Peyer's patch (tissue), 4 donors: ENCODE measurements around the gene MKI67. TPM values are rescaled to one million over a fixed set of nuclear protein-coding genes. Genes with fewer than 3 reads are reported as not detected.

Experiments used
- DNase-seq, 3 donors: peaks; one replicate each; pipeline ENCODE4 v3.0.0-alpha.2; 2017 to 2019
- H3K27ac ChIP-seq, 4 donors: fragments of 200-600 bp; sonication (generic); one replicate each; pipeline ENCODE4 v1.5.1; 2016 to 2019
- H3K27me3 ChIP-seq, 2 donors: fragments of 200-600 bp; sonication (generic); one replicate each; pipeline ENCODE4 v1.5.1; 2019
- H3K36me3 ChIP-seq, 3 donors: fragments of 200-600 bp; sonication (generic); one replicate each; pipeline ENCODE4 v1.5.1; 2016 to 2019
- H3K4me1 ChIP-seq, 4 donors: fragments of 200-600 bp; sonication (generic); one replicate each; pipeline ENCODE4 v1.5.1; 2016 to 2019
- H3K4me3 ChIP-seq, 4 donors: fragments of 200-600 bp; sonication (generic); 1 replicate in 3 of 4; 2 replicates in 1 of 4; pipeline ENCODE4 v1.5.1; 2016 to 2019; ENCODE audit warnings: mild to moderate bottlenecking in 1 of 4
- H3K9me3 ChIP-seq, 4 donors: fragments of 200-600 bp; sonication (generic); one replicate each; pipeline ENCODE4 v1.5.1; 2016 to 2019; ENCODE audit warnings: mild to moderate bottlenecking in 1 of 4
- POLR2A ChIP-seq, 2 donors: fragments of 450-650 bp; IDR thresholded peaks; one replicate each; pipeline ENCODE4 v1.5.1; 2017; ENCODE audit warnings: antibody characterized with exemption in 2 of 2, mild to moderate bottlenecking in 2 of 2, moderate library complexity in 2 of 2
- total RNA-seq, 4 donors: library from RNA; depleted of rRNA; stranded (reverse); fragments of >200 nt; gene quantifications; one replicate each; pipeline ENCODE4 v1.1.0, GENCODE V29; 2016
- TF ChIP-seq, protein P1 (sequence below), 6 experiments: fragments of 450-650 bp in 4 of 6; fragments of 200-600 bp in 2 of 6; sonication (generic) in 1 of 6; IDR thresholded peaks; one replicate each; pipeline ENCODE4 v1.5.1; 2017 to 2019; ENCODE audit warnings: antibody characterized with exemption in 6 of 6, mild to moderate bottlenecking in 3 of 6, moderate library complexity in 1 of 6

MKI67 gene
- 10 to 100 TPM; 11.9 to 74.3 (median 18.9) TPM for total RNA-seq

DNA sequence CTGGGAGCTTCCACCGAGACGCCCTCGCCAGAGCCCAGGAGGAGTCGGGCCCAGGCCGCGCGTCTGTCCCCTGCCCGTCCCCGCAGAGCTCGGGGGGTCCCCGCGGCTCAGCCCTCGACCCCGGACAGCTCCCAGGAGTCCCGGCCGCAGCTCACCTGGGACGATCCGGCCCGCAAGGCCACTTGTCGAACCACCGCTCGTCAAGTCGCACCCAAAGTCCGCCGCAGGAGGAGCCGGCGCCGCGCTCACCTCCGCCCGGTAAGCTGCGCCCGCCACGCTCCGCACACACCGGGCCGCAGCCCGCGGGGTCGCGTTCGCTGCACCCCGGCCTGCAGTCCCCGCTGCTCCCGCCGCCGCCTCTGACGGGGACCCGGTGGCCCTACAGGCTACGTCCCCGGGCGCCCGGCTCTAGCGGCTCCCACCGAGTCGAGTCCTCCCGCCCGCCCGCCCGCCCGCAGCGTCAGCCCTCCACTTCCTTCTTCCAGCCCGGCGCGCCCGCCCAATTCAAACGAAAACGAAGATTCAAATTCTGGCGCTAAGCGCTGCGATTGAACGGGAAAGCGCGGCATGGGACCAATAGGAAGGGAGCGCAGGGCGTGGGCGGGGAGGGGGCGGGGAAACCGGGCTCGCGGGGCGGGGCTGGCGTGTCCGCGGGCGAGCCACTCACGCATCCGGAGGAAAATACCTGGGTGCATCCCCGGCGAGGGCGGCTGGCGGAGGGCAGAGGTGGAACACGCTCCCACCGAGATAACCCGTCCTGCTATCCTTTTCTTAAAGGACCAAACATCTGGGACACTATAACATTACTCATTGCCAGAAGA, at the start of gene MKI67:
MKI67 (minus strand) TSS at position 480 of the 821 bp plus-strand sequence. CDS start 756 bp downstream, outside the sequence.
- peak within 1 kb of the TSS; percentile 25 to 51 (median 40) for H3K27ac ChIP-seq
- peak; percentile 87 to 94 (median 93) for DNase-seq
- H3K36me3 ChIP-seq: no peaks in the 10 kb centered on the region
- H3K9me3 ChIP-seq: no peaks in the 10 kb centered on the region
- peaks cover 0 to 17% (median 8%) of the 10 kb centered on the region in 4 donors for H3K4me1 ChIP-seq
- no peaks in the 10 kb centered on the region for H3K27me3 ChIP-seq
- peak within 1 kb of the TSS; percentile 58 to 93 (median 66) for H3K4me3 ChIP-seq
- TF ChIP-seq, protein P1, sequence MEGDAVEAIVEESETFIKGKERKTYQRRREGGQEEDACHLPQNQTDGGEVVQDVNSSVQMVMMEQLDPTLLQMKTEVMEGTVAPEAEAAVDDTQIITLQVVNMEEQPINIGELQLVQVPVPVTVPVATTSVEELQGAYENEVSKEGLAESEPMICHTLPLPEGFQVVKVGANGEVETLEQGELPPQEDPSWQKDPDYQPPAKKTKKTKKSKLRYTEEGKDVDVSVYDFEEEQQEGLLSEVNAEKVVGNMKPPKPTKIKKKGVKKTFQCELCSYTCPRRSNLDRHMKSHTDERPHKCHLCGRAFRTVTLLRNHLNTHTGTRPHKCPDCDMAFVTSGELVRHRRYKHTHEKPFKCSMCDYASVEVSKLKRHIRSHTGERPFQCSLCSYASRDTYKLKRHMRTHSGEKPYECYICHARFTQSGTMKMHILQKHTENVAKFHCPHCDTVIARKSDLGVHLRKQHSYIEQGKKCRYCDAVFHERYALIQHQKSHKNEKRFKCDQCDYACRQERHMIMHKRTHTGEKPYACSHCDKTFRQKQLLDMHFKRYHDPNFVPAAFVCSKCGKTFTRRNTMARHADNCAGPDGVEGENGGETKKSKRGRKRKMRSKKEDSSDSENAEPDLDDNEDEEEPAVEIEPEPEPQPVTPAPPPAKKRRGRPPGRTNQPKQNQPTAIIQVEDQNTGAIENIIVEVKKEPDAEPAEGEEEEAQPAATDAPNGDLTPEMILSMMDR (IDR thresholded peaks at IDR 0.05): no peak
- peak in 1 of 2 donors; percentile 10 for TF ChIP-seq POLR2A (IDR thresholded peaks at IDR 0.05)

GRCh38 chr10:128174581-128175559, 48.6 kb upstream of the MKI67 start:
- no peaks in the 10 kb centered on the region for H3K36me3 ChIP-seq
- H3K27me3 ChIP-seq: no peaks in the 10 kb centered on the region
- no peak overlapping the region for H3K27ac ChIP-seq
- TF ChIP-seq POLR2A (IDR thresholded peaks at IDR 0.05): no peak
- TF ChIP-seq, protein P1 (IDR thresholded peaks at IDR 0.05): no peak
- H3K4me3 ChIP-seq: no peak overlapping the region
- H3K9me3 ChIP-seq: peaks cover 0 to 4% (median 0%) of the 10 kb centered on the region in 4 donors
- DNase-seq: peak in 1 of 3 donors; percentile 56
- no peaks in the 10 kb centered on the region for H3K4me1 ChIP-seq

DNA sequence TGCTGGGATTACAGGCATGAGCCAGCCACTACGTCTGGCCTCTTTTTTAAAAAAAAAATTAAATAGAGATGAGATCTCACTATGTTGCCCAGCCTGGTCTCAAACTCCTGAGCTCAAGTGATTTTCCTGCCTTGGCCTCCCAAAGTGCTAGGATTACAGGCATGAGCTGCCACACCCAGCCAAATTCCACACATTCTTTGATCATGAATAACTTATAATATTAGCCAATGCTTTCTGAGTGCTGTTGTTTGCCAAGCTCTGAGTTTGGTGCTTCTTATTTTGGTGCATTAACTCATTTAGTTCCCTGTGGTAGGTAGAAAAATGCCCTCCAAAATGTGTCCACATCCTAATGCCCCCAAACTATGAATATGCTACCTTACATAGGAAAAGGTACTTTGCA, 47.2 kb upstream of the MKI67 start:
- DNase-seq: no peak
- TF ChIP-seq, protein P1 (IDR thresholded peaks at IDR 0.05): no peak
- TF ChIP-seq POLR2A (IDR thresholded peaks at IDR 0.05): no peak
- peaks cover 0 to 4% (median 0%) of the 10 kb centered on the region in 4 donors for H3K9me3 ChIP-seq

GRCh38 chr10:128172756-128173155, 46.5 kb upstream of the MKI67 start:
- peaks cover 0 to 4% (median 0%) of the 10 kb centered on the region in 4 donors for H3K9me3 ChIP-seq
- TF ChIP-seq POLR2A (IDR thresholded peaks at IDR 0.05): no peak
- DNase-seq: no peak
- no peak overlapping the region for H3K27ac ChIP-seq
- H3K36me3 ChIP-seq: no peaks in the 10 kb centered on the region
- H3K27me3 ChIP-seq: no peaks in the 10 kb centered on the region
- no peaks in the 10 kb centered on the region for H3K4me1 ChIP-seq
- H3K4me3 ChIP-seq: no peak overlapping the region

More for the DNA sequence above, 47.2 kb upstream of the MKI67 start:
- H3K4me1 ChIP-seq: no peaks in the 10 kb centered on the region
- no peak overlapping the region for H3K27ac ChIP-seq
- no peaks in the 10 kb centered on the region for H3K36me3 ChIP-seq
- H3K27me3 ChIP-seq: no peaks in the 10 kb centered on the region
- no peak overlapping the region for H3K4me3 ChIP-seq

- no peaks in the 10 kb centered on the region for H3K4me1 ChIP-seq
- no peak overlapping the region for H3K27ac ChIP-seq
- H3K4me3 ChIP-seq: no peak overlapping the region
- H3K9me3 ChIP-seq: peaks cover 0 to 4% (median 0%) of the 10 kb centered on the region in 4 donors
- no peaks in the 10 kb centered on the region for H3K27me3 ChIP-seq
- H3K36me3 ChIP-seq: no peaks in the 10 kb centered on the region
- no peak for DNase-seq
- TF ChIP-seq, protein P1 (IDR thresholded peaks at IDR 0.05): no peak
- TF ChIP-seq POLR2A (IDR thresholded peaks at IDR 0.05): no peak
Observed at GRCh38 chr10:128169811-128170379, 43.7 kb upstream of the MKI67 start.
